Tibial artery (tissue), 4 donors: ENCODE results near the gene MYO18A.

Experiments used
- DNase-seq, 2 donors: peaks; one replicate each; pipeline ENCODE4 v3.0.0-alpha.2; 2019
- H3K27ac ChIP-seq, 2 donors: fragments of 200-600 bp; sonication (generic) in 1 of 2; 1 replicate in 1 of 2; 2 replicates in 1 of 2; pipeline ENCODE4 v1.5.1; 2018 to 2019; ENCODE audit warnings: mild to moderate bottlenecking in 1 of 2
- H3K27me3 ChIP-seq, 2 donors: fragments of 200-600 bp; sonication (generic) in 1 of 2; one replicate each; pipeline versions ENCODE4 v1.5.1 to v1.6.0; 2016 to 2019
- H3K36me3 ChIP-seq, 3 donors: fragments of 200-600 bp; sonication (generic) in 2 of 3; one replicate each; pipeline ENCODE4 v1.5.1; 2016 to 2019; ENCODE audit warnings: mild to moderate bottlenecking in 2 of 3
- H3K4me1 ChIP-seq, 4 donors: fragments of 200-600 bp; sonication (generic) in 2 of 4; 1 replicate in 3 of 4; 2 replicates in 1 of 4; pipeline ENCODE4 v1.5.1; 2016 to 2019
- H3K4me3 ChIP-seq, 2 donors: fragments of 200-600 bp; sonication (generic) in 1 of 2; 1 replicate in 1 of 2; 2 replicates in 1 of 2; pipeline ENCODE4 v1.5.1; 2018 to 2019; ENCODE audit warnings: mild to moderate bottlenecking in 2 of 2
- H3K9me3 ChIP-seq, 3 donors: fragments of 200-600 bp; sonication (generic) in 1 of 3; one replicate each; pipeline ENCODE4 v1.5.1; 2016 to 2019
- CTCF ChIP-seq, 2 experiments: fragments of 200-600 bp in 1 of 2; fragments of 450-650 bp in 1 of 2; IDR thresholded peaks; one replicate each; pipeline ENCODE4 v1.5.1; 2017 to 2019; ENCODE audit warnings: antibody characterized with exemption in 2 of 2, mild to moderate bottlenecking in 1 of 2, moderate library complexity in 1 of 2
- intact Hi-C: fragments of 100-400 bp; cut with DNase I; formaldehyde crosslinking; loops from one replicate; pipeline ENCODE4 v1.15.0; 2023; ENCODE audit warnings: low total_unique reads

Gene MYO18A

DNA sequence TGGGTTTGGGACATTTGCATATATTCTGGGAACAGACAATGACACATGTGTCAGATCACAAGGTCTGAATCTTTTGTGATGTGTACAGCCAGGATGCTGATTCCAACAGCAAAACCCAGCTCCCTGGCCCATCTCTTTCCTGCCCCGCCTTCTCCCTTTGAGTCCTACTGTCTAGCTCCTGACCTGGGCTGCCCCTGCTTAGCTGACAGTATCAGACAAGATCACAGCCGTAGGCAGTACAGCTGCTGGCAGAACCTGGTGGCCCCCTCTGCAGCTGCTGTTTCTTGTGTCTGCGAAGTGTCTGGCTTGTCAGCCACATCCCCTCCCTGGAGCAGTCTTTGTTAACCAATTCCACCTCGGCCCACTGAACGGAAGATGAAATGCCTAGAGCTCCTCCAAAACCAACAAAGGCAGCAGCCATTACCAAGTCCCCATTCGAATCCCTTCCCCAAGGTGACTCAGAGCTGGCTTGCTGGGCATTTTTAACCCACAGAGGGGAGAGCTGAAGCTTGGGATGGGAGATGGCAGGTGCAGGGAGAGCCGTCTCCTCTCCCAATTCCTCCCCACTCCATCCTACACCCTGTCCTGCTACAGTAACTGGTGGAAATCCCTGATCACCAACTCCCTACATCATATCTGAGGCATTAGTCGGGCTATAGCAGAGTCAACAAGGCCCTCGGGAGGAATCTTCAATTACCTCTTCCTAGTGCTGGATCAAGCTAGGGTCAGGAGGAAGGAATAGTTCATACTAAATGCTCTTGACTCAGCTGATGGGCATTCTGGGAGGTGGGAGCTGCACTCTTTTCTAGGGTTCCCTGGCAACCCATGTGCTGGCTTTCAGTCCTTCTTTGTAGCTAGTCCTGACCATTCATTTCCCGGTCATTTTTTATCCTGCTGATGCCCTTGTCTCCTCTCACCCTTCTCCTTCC lies 131.5 kb downstream of the MYO18A start:
- no peaks in the 10 kb centered on the region for H3K27me3 ChIP-seq
- H3K4me3 ChIP-seq: no peak overlapping the region
- no peaks in the 10 kb centered on the region for H3K36me3 ChIP-seq
- intact Hi-C loops: no loop called here
- H3K4me1 ChIP-seq: no peaks in the 10 kb centered on the region
- DNase-seq: no peak
- no peak for TF ChIP-seq CTCF (IDR thresholded peaks at IDR 0.05)
- no peaks in the 10 kb centered on the region for H3K9me3 ChIP-seq
- no peak overlapping the region for H3K27ac ChIP-seq

DNA sequence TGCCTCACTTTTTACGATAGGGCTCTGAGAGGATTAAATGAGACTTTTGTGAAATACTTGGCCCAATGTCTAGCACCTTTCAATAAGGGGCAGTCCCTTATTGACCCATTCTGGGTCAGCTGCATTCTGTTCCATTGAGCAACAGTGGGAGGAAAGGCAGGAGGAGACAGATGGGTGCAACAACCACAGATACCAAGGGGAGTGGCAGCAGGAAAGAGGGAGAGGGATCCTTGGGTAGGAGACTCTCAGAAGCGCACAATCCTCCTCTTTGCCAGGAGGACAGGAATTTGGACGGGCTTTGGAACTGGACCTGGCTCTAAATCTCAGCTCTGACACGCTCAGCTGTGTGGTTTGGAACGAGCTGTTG lies 133.7 kb downstream of the MYO18A start:
- Histone ChIP-seq H3K27me3 (peaks cover 0 to 2% of the 10 kb centered on the region in 2 donors), H3K36me3 (no peaks in the 10 kb centered on the region), H3K9me3 (no peaks in the 10 kb centered on the region), H3K27ac (no peak overlapping the region), H3K4me3 (no peak overlapping the region), H3K4me1 (peaks cover 0 to 6% (median 2%) of the 10 kb centered on the region in 4 donors)
- no peak for DNase-seq
- intact Hi-C loops: no loop called here
- TF ChIP-seq CTCF (IDR thresholded peaks at IDR 0.05): no peak

- peaks cover 0 to 2% of the 10 kb centered on the region in 2 donors for H3K27me3 ChIP-seq
- no peaks in the 10 kb centered on the region for H3K9me3 ChIP-seq
- no peak overlapping the region for H3K4me3 ChIP-seq
- H3K4me1 ChIP-seq: peaks cover 0 to 6% (median 2%) of the 10 kb centered on the region in 4 donors
- no peaks in the 10 kb centered on the region for H3K36me3 ChIP-seq
- DNase-seq: no peak
- intact Hi-C loops: no loop called here
- no peak overlapping the region for H3K27ac ChIP-seq
- no peak for TF ChIP-seq CTCF (IDR thresholded peaks at IDR 0.05)
Measured at GRCh38 chr17:29045734-29046472, 134.3 kb downstream of the MYO18A start.

DNA sequence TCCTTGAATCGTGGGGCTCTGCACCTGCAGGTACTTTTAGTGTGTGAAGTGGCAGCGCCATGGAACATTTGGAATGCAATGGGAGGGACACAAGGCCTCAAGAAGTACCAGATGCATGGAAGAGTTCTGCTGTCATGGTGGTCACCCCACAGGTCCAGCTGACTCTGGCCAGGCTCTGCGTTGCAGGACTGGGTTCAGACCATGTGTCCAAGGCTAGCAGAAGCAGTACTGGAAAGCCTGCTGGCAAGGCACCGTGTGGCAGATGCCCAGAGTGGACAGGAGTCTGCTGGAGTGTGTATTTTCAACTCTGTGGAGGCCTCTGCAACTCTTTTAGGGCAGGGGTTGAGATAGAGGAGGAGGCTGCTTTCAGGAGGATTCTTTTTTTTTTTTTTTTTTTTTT lies 135.2 kb downstream of the MYO18A start:
- Histone ChIP-seq H3K4me1 (peaks cover 0 to 6% (median 2%) of the 10 kb centered on the region in 4 donors), H3K9me3 (no peaks in the 10 kb centered on the region), H3K36me3 (no peaks in the 10 kb centered on the region), H3K27ac (no peak overlapping the region), H3K4me3 (no peak overlapping the region), H3K27me3 (peaks cover 0 to 2% of the 10 kb centered on the region in 2 donors)
- intact Hi-C loops: no loop called here
- DNase-seq: no peak
- no peak for TF ChIP-seq CTCF (IDR thresholded peaks at IDR 0.05)

DNA sequence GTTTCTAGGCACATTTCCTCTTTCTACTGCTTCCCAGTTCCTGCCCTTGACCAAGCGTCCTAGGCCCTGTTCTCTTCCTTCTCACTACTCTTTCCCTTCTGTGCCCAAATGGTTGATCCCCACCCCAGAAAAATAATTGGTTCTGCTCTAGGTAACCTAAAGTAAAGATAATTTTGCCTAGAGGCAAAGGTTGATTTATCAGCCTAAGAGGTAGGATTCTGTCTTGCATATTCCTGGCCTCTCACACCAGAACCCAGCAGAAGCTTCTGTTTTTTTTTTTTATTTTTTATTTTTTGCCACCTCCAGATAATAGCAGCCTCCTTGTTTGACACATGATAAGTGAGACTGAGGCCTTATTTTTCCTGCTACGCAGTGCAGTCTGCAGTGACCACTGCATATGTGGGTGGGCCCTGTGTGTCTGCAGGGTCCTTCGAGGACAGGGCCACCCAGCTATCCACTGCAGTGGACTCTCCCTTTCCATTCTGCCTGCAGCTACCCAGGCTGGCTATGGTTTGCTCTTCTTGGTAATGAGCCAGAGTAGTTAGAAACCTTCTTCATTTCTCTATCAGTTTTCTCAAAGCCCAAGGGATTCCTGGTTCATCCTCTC lies 136.6 kb downstream of the MYO18A start:
- Histone ChIP-seq H3K4me1 (peaks cover 0 to 6% (median 2%) of the 10 kb centered on the region in 4 donors), H3K27ac (no peak overlapping the region), H3K27me3 (peaks cover 0 to 2% of the 10 kb centered on the region in 2 donors), H3K9me3 (no peaks in the 10 kb centered on the region), H3K4me3 (no peak overlapping the region), H3K36me3 (no peaks in the 10 kb centered on the region)
- TF ChIP-seq CTCF (IDR thresholded peaks at IDR 0.05): no peak
- DNase-seq: no peak
- intact Hi-C loops: no loop called here
